Effector CD8-positive, alpha-beta T cell (primary cell): ENCODE results near the gene INTS1.
"Not testable (repeated sequence)": the region's sequence is repeated elsewhere in the genome, so short reads cannot be mapped to it uniquely, and the experiment has no call there.

Source experiments
- DNase-seq: peaks from one replicate; lab custom pipeline; 2025; lab: John Stamatoyannopoulos, UW

The INTS1 gene

DNA sequence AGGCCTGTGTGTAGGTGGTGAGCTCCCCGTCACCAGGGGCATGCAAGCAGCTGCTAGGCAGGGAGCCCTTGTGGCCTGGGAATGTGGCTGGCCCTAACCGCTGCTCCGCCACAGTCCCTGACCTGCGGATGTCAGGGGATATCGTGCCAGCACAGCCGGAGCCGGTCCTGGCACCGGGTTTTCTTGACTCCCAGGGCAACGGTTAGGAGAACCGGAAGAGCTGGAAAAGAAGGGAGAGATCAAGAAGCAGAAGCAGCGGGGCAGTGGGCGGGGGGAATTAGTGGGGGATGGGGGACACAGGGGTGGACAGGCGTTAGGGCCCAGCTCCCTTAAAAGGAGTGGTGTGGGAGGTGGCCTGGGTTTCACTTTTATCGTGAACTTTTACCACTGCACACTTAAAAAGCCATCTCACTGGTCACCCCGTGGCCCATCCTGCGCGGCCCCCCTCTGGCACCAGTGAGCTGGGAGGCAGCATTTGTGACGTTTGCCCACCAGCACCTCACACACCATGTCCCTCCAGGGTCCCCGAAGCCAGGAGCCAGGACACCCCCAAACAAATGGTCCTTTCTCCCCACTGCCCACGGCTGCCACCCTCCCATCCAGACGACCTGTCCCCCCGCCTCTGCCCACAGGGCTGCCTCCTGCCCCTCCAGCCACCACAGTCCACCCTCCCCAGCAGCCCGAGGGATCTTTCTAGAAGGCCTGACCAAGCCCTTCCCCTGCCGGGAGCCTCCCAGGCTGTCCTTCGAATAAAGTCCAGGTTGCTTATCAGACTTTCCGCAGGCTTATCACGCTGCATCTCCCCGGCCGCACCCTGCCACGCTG, 43.2 kb downstream of the INTS1 start:
- DNase-seq = no peak

DNA sequence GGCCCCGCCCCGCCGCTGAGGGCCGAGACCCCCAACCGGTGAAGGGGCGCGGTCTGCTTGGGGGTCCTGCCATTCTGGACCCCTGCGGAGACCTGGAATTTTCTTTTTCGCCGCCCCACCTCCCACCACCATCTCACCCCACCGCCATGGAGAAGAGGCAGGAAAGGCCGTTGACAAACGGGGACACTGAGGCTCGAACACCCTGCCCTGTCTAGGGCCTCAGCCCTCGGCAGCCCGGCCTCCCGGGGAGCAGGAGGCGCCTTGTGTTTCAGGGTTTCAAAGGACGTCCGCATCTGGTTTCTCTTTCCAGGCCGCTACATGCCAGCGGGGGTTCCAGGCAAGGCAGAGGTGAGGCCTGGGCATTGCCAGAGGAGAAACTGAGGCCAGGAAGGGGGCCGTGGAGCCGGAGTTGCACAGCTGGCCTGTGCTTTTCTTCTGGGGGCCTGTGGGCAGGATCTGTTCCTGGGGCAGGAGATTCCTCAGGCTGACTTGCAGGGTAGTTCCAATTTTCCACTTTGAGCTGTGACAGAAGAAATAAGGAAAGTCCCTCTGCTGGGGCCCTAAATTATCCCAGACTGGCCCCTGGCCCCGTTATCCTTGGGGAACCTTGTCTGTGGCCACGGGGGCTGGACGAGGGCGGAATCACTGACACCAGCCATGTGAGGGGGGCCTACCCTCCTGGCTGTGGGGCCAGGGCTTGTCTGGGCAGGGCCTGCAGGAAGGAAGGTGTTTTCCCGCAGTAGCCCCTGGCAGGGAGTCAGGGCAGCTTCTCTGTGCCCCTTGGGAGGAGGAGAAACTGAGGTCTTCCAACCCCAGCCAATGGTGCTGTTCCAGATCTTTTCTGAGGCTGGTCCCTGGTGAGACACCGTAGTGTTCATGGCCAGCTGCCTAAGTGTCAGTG, 44.0 kb downstream of the INTS1 start:
- no peak for DNase-seq

DNA sequence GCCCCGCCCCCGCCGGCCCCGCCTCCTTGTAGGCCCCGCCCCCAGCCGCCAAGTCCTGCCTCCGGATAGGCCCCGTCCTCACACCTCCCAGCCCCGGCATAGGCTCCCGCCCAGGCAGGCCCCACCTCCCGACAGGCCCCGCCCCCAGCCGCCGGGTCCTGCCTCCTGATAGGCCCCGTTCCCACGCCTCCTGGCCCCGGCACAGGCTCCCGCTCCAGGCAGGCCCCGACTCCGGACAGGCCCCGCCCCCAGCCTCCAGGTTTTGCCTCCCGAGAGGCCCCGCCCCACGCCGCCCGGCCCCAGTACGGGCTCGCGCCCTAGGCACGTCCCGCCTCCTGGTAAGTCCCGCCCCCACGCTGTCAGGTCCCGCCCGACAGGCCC, 44.7 kb downstream of the INTS1 start:
- peak; percentile 97 for DNase-seq

DNA sequence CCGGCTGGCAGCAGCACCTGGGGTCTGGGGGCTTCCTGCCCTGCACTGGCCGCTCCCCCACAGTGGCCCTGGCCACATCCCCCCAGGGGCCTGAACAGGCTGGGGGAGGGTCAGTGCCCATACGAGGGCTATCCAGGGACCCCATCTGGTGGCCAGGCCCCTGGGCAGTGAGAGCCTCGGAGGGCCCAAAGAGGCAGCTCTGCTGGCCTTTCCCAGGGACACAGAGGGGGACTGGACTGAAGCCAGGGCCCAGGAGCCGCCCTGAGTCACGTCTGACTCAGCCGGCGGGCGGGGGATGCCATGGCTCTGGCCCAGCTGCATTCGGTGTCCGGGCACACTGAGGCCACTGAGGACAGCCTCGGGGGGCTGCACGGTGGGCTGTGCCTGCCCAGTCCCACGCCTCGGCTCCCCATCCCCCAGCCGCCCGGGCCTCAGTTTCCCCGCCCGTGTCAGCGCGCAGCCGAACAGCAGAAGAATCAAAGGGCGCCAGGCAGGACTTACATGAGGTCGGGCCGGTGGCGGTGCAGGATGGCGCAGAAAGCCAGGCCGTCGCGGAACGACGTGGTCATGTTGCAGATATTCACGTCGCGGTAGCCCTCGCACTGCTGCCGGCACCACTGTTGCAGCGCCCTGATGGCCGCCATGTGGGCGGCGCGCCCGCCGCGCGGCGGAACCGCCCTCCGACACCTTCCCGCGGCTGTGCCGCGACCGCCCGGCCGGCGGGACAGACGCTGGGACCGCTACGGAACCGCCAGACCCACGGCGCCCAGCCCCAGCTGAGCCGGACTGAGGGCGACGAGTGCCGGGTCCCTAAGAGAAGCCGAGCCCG, 45.3 kb downstream of the INTS1 start, which contains the start of gene MICALL2:
Gene MICALL2, minus strand, starts transcription at position 788 of the 829 bp plus-strand sequence. Its CDS starts 144 bp downstream, at position 644.
- DNase-seq = no peak

DNA sequence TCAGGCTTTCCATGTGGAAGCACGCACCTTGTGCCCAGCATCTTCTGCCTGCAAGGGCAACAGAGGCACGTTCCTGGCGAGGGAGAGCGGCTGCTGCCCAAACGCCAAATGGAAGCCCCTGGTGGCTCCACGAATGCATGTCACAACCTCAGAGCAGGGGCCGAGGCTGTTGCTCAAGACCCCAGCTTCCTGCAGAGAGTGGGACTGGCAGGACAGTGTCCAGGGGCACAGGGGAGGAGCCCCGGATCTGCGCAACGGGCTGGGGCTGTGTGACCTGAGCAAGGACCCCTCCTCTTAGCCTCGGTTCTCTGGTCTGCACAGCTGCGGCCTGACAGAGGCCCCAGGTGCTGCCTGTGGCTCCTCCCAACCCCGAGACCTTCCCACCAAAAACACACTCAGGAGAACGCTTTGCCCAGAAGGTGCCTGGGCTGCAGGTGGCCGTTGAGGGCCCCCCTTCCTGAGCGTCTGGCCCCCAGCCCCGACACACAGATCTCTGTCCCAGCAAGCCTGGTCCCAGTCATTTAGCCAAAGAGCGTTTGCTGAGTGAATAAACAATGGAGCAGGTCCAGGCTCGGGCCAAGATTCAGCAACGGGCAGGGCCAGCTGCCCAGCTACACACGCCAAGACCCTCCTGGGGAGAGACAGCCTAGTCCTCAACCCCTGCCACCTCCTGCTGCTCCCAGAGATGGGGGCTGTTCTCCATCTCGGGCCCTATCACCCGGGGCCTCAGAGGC, 46.1 kb downstream of the INTS1 start:
- DNase-seq = no peak

- DNase-seq = no peak
Observed at GRCh38 chr7:1457059-1457948, 46.9 kb downstream of the INTS1 start.

- DNase-seq = no peak
Observed at GRCh38 chr7:1455955-1456354, 48.2 kb downstream of the INTS1 start.

- DNase-seq = no peak
Observed at GRCh38 chr7:1455241-1455939, 48.8 kb downstream of the INTS1 start.

GRCh38 chr7:1454542-1454941, 49.6 kb downstream of the INTS1 start:
- DNase-seq = no peak

GRCh38 chr7:1452205-1452604, 52.0 kb downstream of the INTS1 start:
- no peak for DNase-seq

DNA sequence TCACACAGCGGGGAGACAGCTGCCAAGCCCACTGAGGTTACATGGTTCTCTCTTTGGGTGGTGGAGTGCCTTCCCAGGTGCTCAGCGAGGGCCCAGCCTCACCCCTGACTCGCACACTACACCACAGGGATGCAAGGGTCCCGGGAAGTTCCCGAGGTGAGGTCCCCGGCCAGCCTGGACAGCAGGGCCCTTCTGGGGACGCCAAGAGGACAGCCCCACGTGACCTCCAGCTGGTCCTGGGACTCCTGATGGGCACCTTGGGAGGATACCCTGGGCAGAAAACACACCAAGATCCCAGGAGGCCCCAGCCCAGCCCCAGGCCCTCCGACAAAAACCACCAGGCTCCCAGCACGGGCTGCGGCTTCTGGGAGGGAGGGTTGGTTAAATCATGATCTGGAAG, 53.2 kb downstream of the INTS1 start:
- no peak for DNase-seq

GRCh38 chr7:1450431-1450830, 53.8 kb downstream of the INTS1 start:
- DNase-seq = no peak

- DNase-seq = no peak
Observed at GRCh38 chr7:1449951-1450350, 54.2 kb downstream of the INTS1 start.

DNA sequence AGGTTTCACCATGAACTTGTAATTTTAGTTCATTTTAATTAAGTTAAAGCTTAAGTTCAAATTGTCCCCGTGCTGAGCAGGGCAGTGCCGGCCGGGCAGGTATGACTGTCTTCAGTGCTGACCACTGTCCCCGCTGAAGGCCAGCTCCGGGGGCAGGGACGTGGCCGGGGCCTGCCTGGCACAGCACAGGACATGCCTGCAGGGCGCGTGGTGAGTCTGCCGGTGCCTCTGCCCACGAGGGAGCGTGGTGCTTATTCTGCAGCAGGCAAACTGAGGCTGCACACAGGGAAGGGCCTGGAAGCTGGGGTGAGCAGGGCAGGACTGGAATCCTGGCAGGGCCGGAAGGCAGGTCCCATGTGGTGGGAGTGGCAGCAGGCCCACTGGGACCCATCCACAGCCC, 54.7 kb downstream of the INTS1 start:
- no peak for DNase-seq

- DNase-seq = no peak
Observed at GRCh38 chr7:1448958-1449357, 55.2 kb downstream of the INTS1 start.

DNA sequence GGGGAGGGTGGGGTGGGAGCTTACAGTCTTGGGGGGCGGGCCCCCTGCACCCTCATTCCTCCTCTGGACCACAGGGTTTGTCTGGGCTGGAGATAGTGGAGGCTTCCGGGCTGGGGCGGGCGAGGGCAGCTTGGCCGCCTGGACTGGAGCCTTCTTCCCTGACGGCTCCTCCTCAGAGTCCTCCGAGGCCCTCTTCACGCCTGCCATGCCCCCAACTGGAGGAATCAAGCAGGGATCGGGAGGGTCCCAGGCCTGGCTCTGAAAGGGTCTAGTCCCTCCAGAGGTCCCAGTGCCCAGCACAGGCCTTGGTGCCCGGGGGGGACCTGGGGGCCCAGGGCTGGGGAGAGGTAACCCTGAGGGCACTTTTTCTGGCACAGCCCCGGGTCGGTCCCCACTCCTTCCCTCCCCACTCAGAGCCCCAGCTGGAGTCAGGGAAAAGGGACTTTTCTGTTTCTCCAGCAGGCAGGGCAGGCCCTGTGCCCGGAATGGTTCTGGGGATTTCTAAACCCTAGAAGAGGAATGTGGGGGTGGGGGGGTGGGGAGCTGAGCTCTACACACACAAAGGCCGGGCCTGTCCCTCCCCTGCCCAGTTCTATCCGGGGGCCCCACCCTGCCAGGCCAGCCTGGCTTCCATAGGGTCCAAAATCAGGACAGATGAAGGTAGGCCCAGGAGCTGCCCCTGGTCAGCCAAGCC, 56.5 kb downstream of the INTS1 start:
- no peak for DNase-seq

- DNase-seq = no peak
Observed at GRCh38 chr7:1447112-1447511, 57.1 kb downstream of the INTS1 start.

DNA sequence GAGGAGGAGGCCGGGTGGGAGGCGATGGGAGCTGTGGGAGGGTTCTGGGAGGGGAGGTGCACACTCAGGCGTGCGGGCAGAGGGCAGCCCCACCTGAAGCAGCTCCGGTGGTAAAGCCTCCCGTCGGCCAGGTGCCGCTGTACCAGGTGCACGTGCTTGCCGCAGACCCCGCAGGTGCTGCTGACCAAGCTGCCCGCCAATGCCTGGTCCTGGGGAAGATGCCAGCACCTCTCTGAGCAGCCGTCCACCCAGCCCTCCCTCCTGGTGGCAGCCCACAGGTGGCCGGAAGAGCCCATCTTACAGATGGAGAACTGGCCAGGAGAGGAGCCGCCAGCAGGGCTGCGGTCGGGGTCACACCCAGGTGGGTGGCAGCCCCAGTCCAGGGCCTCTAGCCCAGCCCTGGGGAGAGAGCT, 57.6 kb downstream of the INTS1 start:
- no peak for DNase-seq

DNA sequence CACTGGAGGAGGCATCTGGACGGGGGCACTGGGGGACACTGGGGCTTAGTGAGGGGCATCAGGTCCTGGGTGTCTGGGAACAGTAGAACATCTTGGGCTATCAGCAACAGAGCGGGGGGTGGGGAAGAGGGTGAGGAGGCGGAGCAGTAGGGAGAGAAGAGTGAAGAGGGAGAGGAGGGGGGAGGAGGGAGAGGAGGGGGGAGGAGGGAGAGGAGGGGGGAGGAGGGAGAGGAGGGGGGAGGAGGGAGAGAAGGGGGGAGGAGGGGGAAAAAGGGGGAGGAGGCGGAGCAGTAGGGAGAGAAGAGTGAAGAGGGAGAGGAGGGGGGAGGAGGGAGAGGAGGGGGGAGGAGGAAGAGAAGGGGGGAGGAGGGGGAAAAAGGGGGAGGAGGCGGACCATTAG, 58.2 kb downstream of the INTS1 start:
- not testable (repeated sequence) for DNase-seq
